Neuronal stem cell (in vitro differentiated cells): ENCODE data around the gene GNLY.
A peak's percentile ranks its signal among the peaks of the same experiment; 100 is the strongest.

Experiments
- DNase-seq: peaks from one replicate; pipeline ENCODE4 v3.0.0-alpha.2; 2013; ENCODE audit warnings: low spot score
- H2AFZ ChIP-seq: one replicate; pipeline ENCODE4 v1.6.1; 2013; ENCODE audit warnings: mild to moderate bottlenecking, low read length, inconsistent platforms
- H2AK5ac ChIP-seq: 2 replicates; pipeline ENCODE4 v1.6.1; 2013; ENCODE audit warnings: low read depth, mild to moderate bottlenecking, inconsistent platforms, low read length, moderate library complexity, mixed read lengths
- H2BK120ac ChIP-seq: 2 replicates; pipeline ENCODE4 v1.6.1; 2013; ENCODE audit warnings: low read depth, mild to moderate bottlenecking, inconsistent platforms, low read length, moderate library complexity, mixed read lengths
- H2BK12ac ChIP-seq: one replicate; pipeline ENCODE4 v1.6.1; 2013; ENCODE audit warnings: low read length, inconsistent platforms
- H2BK15ac ChIP-seq: 2 replicates; pipeline ENCODE4 v1.6.1; 2013; ENCODE audit warnings: mild to moderate bottlenecking, low read length, inconsistent platforms, mixed read lengths
- H2BK5ac ChIP-seq: one replicate; pipeline ENCODE4 v1.6.1; 2013; ENCODE audit warnings: inconsistent platforms, mild to moderate bottlenecking, low read length, moderate library complexity
- H3K14ac ChIP-seq: one replicate; pipeline ENCODE4 v1.6.1; 2013; ENCODE audit warnings: low read length, inconsistent platforms
- H3K18ac ChIP-seq: 2 replicates; pipeline ENCODE4 v1.6.1; 2013; ENCODE audit warnings: low read length, inconsistent platforms
- H3K23ac ChIP-seq: 2 replicates; pipeline ENCODE4 v1.6.1; 2013; ENCODE audit warnings: low read depth, mild to moderate bottlenecking, mixed read lengths, low read length, inconsistent platforms; ENCODE audit not compliant: poor library complexity
- H3K27ac ChIP-seq: replicated peaks from 3 replicates; pipeline ENCODE4 v1.5.1; 2013; ENCODE audit warnings: low read length, inconsistent platforms
- H3K27me3 ChIP-seq, 3 experiments: 2 replicates each; pipeline ENCODE4 v1.6.1; 2013; ENCODE audit warnings: low read length in 3 of 3, mild to moderate bottlenecking in 2 of 3, inconsistent platforms in 1 of 3, low read depth in 1 of 3, mixed read lengths in 1 of 3, moderate library complexity in 1 of 3; ENCODE audit not compliant: control insufficient read depth in 3 of 3, insufficient read depth in 3 of 3
- H3K36me3 ChIP-seq, 2 donors: replicated peaks in 1 of 2; 2 replicates each; pipeline ENCODE4 v1.6.1; 2013; ENCODE audit warnings: low read length in 2 of 2; ENCODE audit not compliant: control insufficient read depth in 2 of 2, insufficient read depth in 2 of 2
- H3K4ac ChIP-seq: 2 replicates; pipeline ENCODE4 v1.6.1; 2013; ENCODE audit warnings: inconsistent platforms, mild to moderate bottlenecking, low read length, moderate library complexity
- H3K4me1 ChIP-seq, 2 donors: 1 replicate in 1 of 2; 2 replicates in 1 of 2; pipeline ENCODE4 v1.6.1; 2013; ENCODE audit warnings: low read length in 2 of 2, low read depth in 1 of 2; ENCODE audit not compliant: control insufficient read depth in 2 of 2, insufficient read depth in 1 of 2
- H3K4me2 ChIP-seq: one replicate; pipeline ENCODE4 v1.6.1; 2013; ENCODE audit warnings: mild to moderate bottlenecking, low read length, inconsistent platforms; ENCODE audit not compliant: insufficient read depth, poor library complexity, severe bottlenecking
- H3K4me3 ChIP-seq, 2 donors: 2 replicates each; pipeline ENCODE4 v1.5.1; 2013; ENCODE audit warnings: low read length in 2 of 2, mild to moderate bottlenecking in 2 of 2, inconsistent platforms in 1 of 2, moderate library complexity in 1 of 2
- H3K79me1 ChIP-seq: one replicate; pipeline ENCODE4 v1.6.1; 2013; ENCODE audit warnings: low read depth, mild to moderate bottlenecking, inconsistent platforms, low read length, moderate library complexity
- H3K9ac ChIP-seq: one replicate; pipeline ENCODE4 v1.6.1; 2013; ENCODE audit warnings: mild to moderate bottlenecking, low read depth, low read length, inconsistent platforms; ENCODE audit not compliant: poor library complexity
- H3K9me3 ChIP-seq, 2 donors: replicated peaks in 1 of 2; 2 replicates each; pipeline versions ENCODE3 to v1.6.1; 2013; ENCODE audit warnings: low read length in 2 of 2, mild to moderate bottlenecking in 2 of 2, inconsistent platforms in 1 of 2, low read depth in 1 of 2, mixed read lengths in 1 of 2, moderate library complexity in 1 of 2; ENCODE audit not compliant: control insufficient read depth in 2 of 2, insufficient read depth in 1 of 2
- H4K8ac ChIP-seq: one replicate; pipeline ENCODE4 v1.6.1; 2013; ENCODE audit warnings: low read depth, mild to moderate bottlenecking, inconsistent platforms, low read length, moderate library complexity
- H4K91ac ChIP-seq: one replicate; pipeline ENCODE4 v1.6.1; 2013; ENCODE audit warnings: low read length, low read depth, mild to moderate bottlenecking, inconsistent platforms; ENCODE audit not compliant: poor library complexity
- WGBS, 2 donors: extraction: QIAGEN DNeasy Blood & Tissue Kit; methylation state at CpG; one replicate each; pipeline ENCODE4 v1.1.7; 2013; ENCODE audit warnings: missing lambda C conversion rate in 2 of 2, mixed read lengths in 1 of 2; ENCODE audit not compliant: insufficient read length in 2 of 2, insufficient replicate concordance in 1 of 2; ENCODE audit errors: extremely low coverage in 2 of 2; 5-methylcytosine and 5-hydroxymethylcytosine counted together

Gene GNLY

GRCh38 chr2:85737961-85738360 lies 43.8 kb downstream of the GNLY start:
- no peak overlapping the region for H4K91ac ChIP-seq
- no peak overlapping the region for H3K4me2 ChIP-seq
- no peak overlapping the region for H3K18ac ChIP-seq
- H2BK120ac ChIP-seq = no peak overlapping the region
- WGBS, 2 donors = no CpG with 5 or more reads among the region's 4 CpGs
- H2AFZ ChIP-seq = no peak overlapping the region
- no peak overlapping the region for H3K23ac ChIP-seq
- H3K14ac ChIP-seq = no peak overlapping the region
- peaks cover 13 to 17% of the 10 kb centered on the region in 2 donors for H3K4me1 ChIP-seq
- peaks cover 0 to 11% of the 10 kb centered on the region in 2 donors for H3K9me3 ChIP-seq
- H3K4me3 ChIP-seq = no peak overlapping the region
- H3K27ac ChIP-seq = no peak overlapping the region
- H4K8ac ChIP-seq = no peak overlapping the region
- H2BK15ac ChIP-seq = no peak overlapping the region
- H3K79me1 ChIP-seq = no peaks in the 10 kb centered on the region
- H2AK5ac ChIP-seq = no peak overlapping the region
- H3K36me3 ChIP-seq = no peaks in the 10 kb centered on the region
- no peak overlapping the region for H3K4ac ChIP-seq
- peaks cover 0 to 10% (median 0%) of the 10 kb centered on the region in 3 experiments for H3K27me3 ChIP-seq
- no peak overlapping the region for H2BK5ac ChIP-seq
- H3K9ac ChIP-seq = no peak overlapping the region
- H2BK12ac ChIP-seq = no peak overlapping the region
- no peak for DNase-seq

- no peak for DNase-seq
- no peak overlapping the region for H2AFZ ChIP-seq
- peaks cover 0 to 11% of the 10 kb centered on the region in 2 donors for H3K9me3 ChIP-seq
- no peak overlapping the region for H3K18ac ChIP-seq
- H4K91ac ChIP-seq = no peak overlapping the region
- no CpG with 5 or more reads among the region's 4 CpGs for WGBS, 2 donors
- no peak overlapping the region for H2BK5ac ChIP-seq
- H3K4me3 ChIP-seq = no peak overlapping the region
- H3K36me3 ChIP-seq = no peaks in the 10 kb centered on the region
- no peak overlapping the region for H3K4me2 ChIP-seq
- no peak overlapping the region for H2BK120ac ChIP-seq
- H3K79me1 ChIP-seq = no peaks in the 10 kb centered on the region
- H3K4me1 ChIP-seq = peaks cover 18 to 23% of the 10 kb centered on the region in 2 donors
- no peak overlapping the region for H3K9ac ChIP-seq
- H3K27ac ChIP-seq = no peak overlapping the region
- no peak overlapping the region for H2BK15ac ChIP-seq
- H3K4ac ChIP-seq = no peak overlapping the region
- no peak overlapping the region for H2BK12ac ChIP-seq
- no peak overlapping the region for H3K14ac ChIP-seq
- H4K8ac ChIP-seq = no peak overlapping the region
- H3K23ac ChIP-seq = no peak overlapping the region
- H2AK5ac ChIP-seq = no peak overlapping the region
- peaks cover 0 to 6% (median 0%) of the 10 kb centered on the region in 3 experiments for H3K27me3 ChIP-seq
Measured at GRCh38 chr2:85740193-85740592, 46.0 kb downstream of the GNLY start.

- Histone ChIP-seq H2BK15ac (peak overlapping the region; percentile 96), H3K18ac (peak overlapping the region; percentile 85), H3K4me1 (peaks cover 21 to 26% of the 10 kb centered on the region in 2 donors), H3K23ac (peak overlapping the region; percentile 37), H3K14ac (peak overlapping the region; percentile 72), H3K4me2 (no peak overlapping the region), H4K8ac (peak overlapping the region; percentile 88), H3K9me3 (peaks cover 0 to 11% of the 10 kb centered on the region in 2 donors), H3K27me3 (no peaks in the 10 kb centered on the region), H2BK5ac (peak overlapping the region; percentile 8), H3K36me3 (no peaks in the 10 kb centered on the region), H3K4me3 (no peak overlapping the region), H3K79me1 (no peaks in the 10 kb centered on the region), H3K27ac (peak overlapping the region; percentile 78), H2BK120ac (peak overlapping the region; percentile 57), H2AFZ (peak overlapping the region; percentile 84), H2AK5ac (peak overlapping the region; percentile 64), H3K4ac (no peak overlapping the region), H3K9ac (no peak overlapping the region), H2BK12ac (peak overlapping the region; percentile 80), H4K91ac (peak overlapping the region; percentile 90)
- DNase-seq = no peak
- no CpG with 5 or more reads among the region's 9 CpGs for WGBS, 2 donors
Measured at GRCh38 chr2:85741211-85741832, 47.2 kb downstream of the GNLY start.

GRCh38 chr2:85741833-85742455 lies 47.8 kb downstream of the GNLY start:
- Histone ChIP-seq H3K9ac (no peak overlapping the region), H3K4me2 (peak overlapping the region; percentile 41), H2BK120ac (peak overlapping the region; percentile 57), H3K79me1 (no peaks in the 10 kb centered on the region), H2BK15ac (peak overlapping the region; percentile 96), H2BK12ac (peak overlapping the region; percentile 80), H4K8ac (peak overlapping the region; percentile 88), H2BK5ac (peak overlapping the region; percentile 8), H3K27ac (peak overlapping the region; percentile 78), H3K18ac (peak overlapping the region; percentile 85), H3K4me3 (peak overlapping the region in 1 of 2 donors; percentile 26), H3K27me3 (no peaks in the 10 kb centered on the region), H3K4me1 (peaks cover 21 to 26% of the 10 kb centered on the region in 2 donors), H3K9me3 (peaks cover 0 to 11% of the 10 kb centered on the region in 2 donors), H3K4ac (no peak overlapping the region), H2AFZ (peak overlapping the region; percentile 84), H3K36me3 (no peaks in the 10 kb centered on the region), H2AK5ac (peak overlapping the region; percentile 64), H3K23ac (peak overlapping the region; percentile 37), H4K91ac (peak overlapping the region; percentile 19), H3K14ac (no peak overlapping the region)
- DNase-seq = peak; percentile 60
- no CpG with 5 or more reads among the region's 19 CpGs for WGBS, 2 donors
